ENCODE results near the gene SPNS3.

The SPNS3 gene

DNA sequence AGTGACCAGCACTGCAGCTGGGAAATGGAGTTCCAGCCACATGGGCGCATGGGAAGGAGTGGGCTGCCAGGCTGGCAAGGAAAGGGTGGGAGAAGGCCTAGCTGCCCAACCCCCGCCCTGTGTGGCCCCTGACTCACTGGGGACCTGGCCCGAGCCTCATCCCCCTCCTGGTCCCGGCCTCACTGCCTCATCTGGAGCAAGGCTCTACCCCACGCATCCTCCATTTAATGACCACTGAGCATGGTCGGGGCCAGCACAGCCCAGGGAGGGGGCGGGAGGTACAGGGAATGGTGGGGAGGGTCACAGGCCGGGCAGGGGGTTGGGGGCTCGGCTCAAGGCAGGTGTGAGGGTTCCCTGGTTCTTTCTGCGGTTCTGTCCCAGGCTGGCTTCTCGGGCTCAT is 81.0 kb downstream of the SPNS3 start:
- DNase-seq (ENCODE audit: insufficient read length, low spot score) (no peak), FAIRE-seq (no peak)
- TF ChIP-seq, protein P1, sequence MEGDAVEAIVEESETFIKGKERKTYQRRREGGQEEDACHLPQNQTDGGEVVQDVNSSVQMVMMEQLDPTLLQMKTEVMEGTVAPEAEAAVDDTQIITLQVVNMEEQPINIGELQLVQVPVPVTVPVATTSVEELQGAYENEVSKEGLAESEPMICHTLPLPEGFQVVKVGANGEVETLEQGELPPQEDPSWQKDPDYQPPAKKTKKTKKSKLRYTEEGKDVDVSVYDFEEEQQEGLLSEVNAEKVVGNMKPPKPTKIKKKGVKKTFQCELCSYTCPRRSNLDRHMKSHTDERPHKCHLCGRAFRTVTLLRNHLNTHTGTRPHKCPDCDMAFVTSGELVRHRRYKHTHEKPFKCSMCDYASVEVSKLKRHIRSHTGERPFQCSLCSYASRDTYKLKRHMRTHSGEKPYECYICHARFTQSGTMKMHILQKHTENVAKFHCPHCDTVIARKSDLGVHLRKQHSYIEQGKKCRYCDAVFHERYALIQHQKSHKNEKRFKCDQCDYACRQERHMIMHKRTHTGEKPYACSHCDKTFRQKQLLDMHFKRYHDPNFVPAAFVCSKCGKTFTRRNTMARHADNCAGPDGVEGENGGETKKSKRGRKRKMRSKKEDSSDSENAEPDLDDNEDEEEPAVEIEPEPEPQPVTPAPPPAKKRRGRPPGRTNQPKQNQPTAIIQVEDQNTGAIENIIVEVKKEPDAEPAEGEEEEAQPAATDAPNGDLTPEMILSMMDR (IDR thresholded peaks at IDR 0.05; ENCODE audit: insufficient read depth, missing control alignments), result no peak

GRCh38 chr17:4515501-4515900 is 81.8 kb downstream of the SPNS3 start:
- TF ChIP-seq, protein P1 (IDR thresholded peaks at IDR 0.05; ENCODE audit: insufficient read depth, missing control alignments), result no peak
- no peak for FAIRE-seq
- DNase-seq (ENCODE audit: insufficient read length, low spot score), result no peak

DNA sequence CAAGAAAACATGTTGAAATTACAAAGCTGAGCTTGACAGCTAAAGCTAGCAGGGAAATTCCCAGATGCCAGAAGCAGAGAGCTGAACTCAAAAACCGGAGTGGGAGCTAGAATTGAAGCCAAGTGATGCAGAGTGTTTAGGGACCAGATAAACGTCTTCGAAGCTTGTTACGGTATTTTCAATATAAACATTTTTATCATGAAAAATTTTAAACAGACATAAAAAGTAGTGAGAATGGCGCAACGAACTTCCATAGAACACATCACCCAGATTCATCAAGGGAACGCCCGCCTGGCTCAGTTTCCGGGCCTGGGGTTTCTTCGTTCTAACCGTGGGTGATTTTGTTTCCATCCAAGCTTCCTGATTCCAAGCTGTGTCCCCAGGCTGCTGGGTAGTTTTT is 83.0 kb downstream of the SPNS3 start:
- TF ChIP-seq, protein P1 (IDR thresholded peaks at IDR 0.05; ENCODE audit: insufficient read depth, missing control alignments), result no peak

GRCh38 chr17:4518901-4519300 is 85.2 kb downstream of the SPNS3 start:
- FAIRE-seq, result no peak
- TF ChIP-seq, protein P1 (IDR thresholded peaks at IDR 0.05; ENCODE audit: insufficient read depth, missing control alignments), result no peak
- no peak for DNase-seq (ENCODE audit: insufficient read length, low spot score)

More for the DNA sequence above, 83.0 kb downstream of the SPNS3 start:
- DNase-seq (ENCODE audit: insufficient read length, low spot score) (no peak), FAIRE-seq (no peak)

DNA sequence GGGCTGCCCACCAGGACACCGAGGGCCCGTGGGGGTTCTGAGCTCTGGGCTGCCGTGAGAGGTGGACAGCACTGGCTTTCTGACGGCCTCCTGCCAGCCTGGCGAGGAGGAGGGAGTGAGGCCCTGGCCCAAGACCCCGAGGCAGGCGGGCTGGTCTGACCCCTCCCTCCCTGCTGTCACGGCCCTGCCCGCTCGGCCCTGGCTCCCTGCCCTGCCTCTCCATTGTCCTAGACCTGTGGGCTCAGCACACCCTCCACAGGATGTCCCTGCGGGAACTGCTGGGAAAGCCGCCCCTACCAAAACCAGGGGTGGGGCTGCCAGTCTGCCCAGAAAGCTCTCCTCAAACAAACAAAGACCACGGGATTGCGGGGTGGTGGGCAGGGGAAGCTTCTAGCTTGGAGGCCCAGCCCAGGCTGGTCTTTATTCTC is 85.6 kb downstream of the SPNS3 start:
- DNase-seq (ENCODE audit: insufficient read length, low spot score) (no peak), FAIRE-seq (no peak)
- TF ChIP-seq, protein P1 (IDR thresholded peaks at IDR 0.05; ENCODE audit: insufficient read depth, missing control alignments), result no peak

- FAIRE-seq, result no peak
- DNase-seq (ENCODE audit: insufficient read length, low spot score), result no peak
- TF ChIP-seq, protein P1 (IDR thresholded peaks at IDR 0.05; ENCODE audit: insufficient read depth, missing control alignments), result no peak
Observed at GRCh38 chr17:4520060-4520893, 86.5 kb downstream of the SPNS3 start.

GRCh38 chr17:4520894-4521600 is 87.3 kb downstream of the SPNS3 start:
- TF ChIP-seq, protein P1 (IDR thresholded peaks at IDR 0.05; ENCODE audit: insufficient read depth, missing control alignments), result no peak
- DNase-seq (ENCODE audit: insufficient read length, low spot score) (no peak), FAIRE-seq (no peak)

Data from D721Med (cell line).